KG1 (cell line): ENCODE measurements around the gene ATP6V0C.
"Not testable (repeated sequence)": the region's sequence is repeated elsewhere in the genome, so short reads cannot be mapped to it uniquely, and the experiment has no call there.

Experiments used
- DNase-seq: peaks from one replicate; lab custom pipeline; 2025; lab: John Stamatoyannopoulos, UW

The ATP6V0C gene

DNA sequence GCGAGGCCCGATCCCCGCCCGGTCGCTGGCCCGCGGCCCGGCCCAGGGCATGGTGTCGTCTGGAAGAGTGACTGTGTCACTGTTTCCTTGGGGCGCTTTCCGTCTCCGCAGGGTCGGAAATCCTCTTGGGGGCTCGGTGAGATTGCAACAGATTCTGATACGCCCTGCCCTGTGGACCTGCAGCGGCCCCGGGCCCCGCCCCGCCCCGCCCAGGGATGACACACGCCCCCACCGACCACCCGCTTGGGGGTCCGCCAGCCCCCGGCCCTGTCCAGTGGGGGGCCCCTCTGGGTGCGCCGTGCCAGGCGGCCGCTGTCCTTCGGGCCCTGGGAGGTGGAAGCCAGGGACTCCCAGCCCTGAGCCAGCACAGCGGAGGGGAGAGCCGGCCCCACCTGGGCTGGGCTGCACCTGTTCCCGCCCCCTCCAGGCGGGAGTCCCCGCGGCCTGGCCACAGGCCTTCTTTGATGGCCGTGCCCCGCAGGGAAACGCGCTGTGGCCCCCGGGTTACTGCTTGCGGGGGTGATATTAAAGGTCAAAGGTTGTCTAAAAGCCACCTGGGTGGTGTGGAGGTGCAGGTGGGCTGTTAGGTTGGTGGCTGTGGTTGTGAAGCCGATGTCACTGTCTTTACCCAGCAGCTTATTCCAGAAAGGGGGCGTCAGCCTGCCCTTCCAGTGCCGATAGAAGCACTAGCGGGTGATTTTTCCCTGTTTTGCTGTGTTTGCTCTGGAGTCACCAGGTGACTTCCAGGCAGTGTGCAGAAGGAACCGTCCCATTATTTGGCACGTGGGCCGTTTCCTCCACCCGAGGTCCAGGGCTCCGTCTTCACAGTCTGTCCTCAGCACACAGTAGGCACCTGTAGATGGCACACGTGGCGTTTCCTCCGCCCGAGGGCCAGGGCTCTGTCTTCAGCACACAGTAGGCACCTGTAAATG, 38.1 kb upstream of the ATP6V0C start:
- DNase-seq, result no peak

DNA sequence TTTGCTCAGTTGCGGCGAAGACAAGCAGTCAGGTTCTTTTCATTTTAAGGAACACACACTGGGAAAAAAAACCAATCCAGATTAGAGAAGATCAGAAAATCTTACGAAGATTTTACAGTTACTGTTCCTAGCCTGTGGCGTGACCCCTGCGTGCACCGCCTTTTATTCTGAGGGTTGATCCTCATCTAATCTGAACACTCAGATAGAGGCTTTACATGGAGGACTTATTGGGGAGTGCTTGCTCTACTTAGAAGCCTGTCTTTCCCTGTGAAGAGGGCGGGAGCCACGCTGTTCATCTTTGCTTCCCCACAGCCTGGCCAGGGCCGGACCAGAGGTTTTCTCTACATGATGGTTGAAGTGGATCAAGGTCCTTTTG, 37.4 kb upstream of the ATP6V0C start:
- no peak for DNase-seq

DNA sequence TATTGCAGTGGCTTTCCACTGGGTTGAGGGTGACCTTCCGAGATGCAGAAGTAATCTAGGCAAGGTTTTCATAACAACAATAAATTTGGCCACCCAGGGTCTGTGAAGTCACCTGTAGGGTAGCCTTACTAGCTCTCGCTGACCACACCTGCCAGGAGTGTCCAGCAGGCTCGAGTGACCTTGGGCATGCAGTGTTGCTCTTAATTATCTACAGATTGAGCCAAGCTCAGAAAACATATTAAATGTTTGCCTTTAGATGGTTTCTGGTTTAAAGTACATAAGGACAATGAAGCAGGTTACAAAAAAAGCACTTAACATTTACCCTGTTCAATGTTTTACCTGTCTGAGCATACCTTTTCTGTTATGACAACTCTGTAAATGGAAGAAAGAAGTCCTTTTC, 37.0 kb upstream of the ATP6V0C start:
- no peak for DNase-seq

DNA sequence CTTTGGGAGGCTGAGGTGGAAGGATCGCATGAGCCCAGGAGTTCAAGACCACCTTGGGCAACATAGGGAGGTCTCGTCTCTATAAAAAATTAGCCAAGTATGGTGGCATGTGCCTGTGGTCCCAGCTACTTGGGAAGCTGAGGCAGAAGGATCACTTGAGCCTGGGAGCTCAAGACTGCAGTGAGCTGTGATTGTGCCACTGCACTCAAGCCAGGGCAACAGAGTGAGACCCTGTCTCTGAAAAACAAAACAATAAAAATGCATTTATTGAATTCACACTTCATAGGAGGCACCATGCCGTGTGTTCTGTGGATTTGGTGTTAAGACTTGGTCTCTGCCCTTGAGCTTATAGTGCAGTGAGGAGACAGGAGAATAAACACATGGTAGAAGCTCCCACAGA, 36.4 kb upstream of the ATP6V0C start:
- DNase-seq, result no peak

DNA sequence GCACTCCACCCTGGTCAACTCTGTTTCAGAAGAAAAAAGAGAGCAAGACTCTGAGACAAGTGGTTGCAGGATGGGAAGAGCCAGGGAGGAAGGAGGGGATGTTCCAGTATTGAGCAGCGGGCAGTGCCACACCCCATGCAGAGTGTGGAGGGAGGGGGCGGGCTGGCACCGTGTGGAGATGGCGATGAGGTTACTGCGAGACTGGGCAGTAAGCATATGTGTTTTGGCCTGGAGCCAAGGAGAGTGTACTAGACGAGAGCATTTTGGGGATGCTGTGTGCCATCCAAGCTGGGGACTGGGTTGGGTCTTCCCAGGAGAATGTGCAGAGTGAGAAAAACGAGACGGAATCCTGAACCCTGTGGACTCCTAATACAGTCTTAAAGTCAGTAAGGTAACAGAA, 35.5 kb upstream of the ATP6V0C start:
- DNase-seq, result no peak

DNA sequence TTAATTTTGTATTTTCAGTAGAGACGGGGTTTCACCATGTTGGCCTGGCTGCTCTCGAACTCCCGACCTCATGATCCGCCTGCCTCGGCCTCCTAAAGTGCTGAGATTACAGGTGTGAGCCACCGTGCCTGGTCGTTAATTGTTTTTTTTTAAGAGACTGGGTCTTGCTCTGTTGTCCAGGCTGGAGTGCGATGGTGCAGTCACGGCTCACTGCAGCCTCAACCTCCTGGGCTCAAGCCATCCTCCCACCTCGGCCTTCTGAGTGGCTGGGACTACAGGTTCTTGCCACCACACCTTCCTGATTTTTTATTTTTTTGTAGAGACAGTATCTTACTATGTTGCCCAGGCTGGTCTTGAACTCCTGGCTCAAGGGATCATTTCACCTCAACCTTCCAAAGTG, 33.8 kb upstream of the ATP6V0C start:
- DNase-seq, result not testable (repeated sequence)

DNA sequence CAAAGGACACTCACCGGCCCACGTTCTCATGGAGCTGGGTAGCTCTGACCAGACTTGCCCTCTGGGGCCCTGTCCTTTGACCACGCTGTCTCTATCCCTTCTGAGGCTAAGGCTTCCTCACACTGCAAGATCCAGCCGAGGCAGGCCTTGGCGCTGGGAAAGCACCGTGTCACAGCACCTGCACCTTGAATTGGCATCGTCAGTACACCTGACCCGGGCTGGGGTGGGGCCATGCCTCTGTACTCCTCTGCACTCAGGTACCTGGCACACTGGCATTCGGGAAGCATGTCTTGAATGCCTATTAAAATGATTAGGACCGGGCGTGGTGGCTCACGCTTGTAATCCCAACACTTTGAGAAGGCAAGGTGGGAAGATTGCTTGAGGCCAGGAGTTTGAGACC, 32.8 kb upstream of the ATP6V0C start:
- no peak for DNase-seq

DNA sequence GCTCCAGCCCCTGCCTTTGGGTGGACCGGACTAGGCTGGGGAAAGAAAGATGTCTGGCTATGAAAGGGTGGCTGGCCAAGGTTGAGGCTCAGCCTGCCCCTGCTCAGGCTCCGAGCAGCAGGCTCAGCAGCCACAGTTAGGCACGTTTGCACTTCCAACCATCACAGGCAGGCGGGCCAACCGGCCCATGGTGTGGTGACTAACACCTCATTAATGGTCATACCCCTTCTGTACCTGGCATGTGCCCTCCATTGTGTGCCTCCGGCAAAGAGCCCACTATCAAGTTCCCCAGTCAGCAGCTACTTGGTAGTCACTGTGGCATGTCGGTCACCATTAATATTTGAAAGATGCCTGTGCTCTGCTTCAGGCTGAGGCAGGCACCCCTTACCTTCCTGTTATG, 32.1 kb upstream of the ATP6V0C start:
- no peak for DNase-seq

DNA sequence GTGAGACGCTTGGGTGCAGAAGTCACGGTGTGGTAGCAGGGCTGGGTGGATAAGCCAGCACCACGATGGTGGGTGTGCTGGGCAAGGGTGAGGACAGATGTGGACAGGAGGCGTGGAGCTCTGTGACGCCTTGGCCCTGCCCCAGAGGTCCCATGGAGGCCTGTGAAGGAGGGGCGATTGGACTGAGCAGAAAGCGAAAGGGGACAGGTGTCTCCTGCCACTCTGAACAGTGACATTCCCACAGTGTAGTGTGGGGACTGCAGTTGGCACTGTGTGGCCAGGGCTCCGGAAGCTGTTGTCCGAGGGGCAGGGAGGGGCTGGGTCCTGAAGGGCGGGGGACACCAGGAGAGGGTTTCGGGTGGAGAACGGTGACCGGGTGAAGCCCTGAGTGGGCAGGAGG, 31.5 kb upstream of the ATP6V0C start:
- no peak for DNase-seq

DNA sequence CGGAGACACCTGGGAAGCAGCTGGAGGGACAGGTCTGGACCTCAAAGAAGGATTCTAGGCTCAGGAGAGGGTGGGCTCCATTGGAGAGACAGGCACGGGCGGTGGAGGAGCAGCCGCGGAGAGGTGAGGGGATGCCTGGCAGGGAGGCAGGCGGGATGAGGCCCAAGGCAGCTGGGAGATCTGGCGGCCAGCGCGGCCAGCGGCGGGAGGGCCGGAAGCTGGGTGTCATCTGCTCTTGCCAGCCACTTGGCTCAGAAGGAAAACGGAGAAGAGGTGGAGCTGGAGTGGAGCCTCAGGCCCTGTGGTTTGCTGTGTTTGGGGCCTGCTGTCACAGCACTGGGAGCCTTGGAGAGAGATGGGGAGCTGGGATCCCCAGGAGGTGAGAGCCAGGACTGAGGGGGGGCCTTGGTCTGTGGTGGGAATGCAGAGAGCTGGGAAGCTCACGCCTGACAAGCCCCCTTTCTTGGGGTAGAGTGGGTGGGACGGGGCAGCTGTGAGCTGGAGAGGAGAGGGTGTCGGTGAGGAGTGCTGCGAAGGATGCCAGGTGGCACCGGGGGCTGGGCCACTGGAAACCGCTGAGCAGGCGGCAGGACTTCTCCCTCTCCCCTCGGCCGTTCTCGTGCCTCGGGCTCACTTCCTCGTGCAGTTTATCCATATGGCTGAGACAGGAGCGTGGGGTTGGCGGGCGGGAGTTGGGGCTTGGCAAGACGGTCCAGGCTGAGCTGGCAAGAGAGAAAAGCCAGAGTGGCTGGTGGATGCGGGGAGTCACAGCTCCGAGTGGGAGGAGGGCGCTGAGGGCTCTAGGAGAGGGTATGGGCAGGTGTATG, 30.8 kb upstream of the ATP6V0C start:
- no peak for DNase-seq

DNA sequence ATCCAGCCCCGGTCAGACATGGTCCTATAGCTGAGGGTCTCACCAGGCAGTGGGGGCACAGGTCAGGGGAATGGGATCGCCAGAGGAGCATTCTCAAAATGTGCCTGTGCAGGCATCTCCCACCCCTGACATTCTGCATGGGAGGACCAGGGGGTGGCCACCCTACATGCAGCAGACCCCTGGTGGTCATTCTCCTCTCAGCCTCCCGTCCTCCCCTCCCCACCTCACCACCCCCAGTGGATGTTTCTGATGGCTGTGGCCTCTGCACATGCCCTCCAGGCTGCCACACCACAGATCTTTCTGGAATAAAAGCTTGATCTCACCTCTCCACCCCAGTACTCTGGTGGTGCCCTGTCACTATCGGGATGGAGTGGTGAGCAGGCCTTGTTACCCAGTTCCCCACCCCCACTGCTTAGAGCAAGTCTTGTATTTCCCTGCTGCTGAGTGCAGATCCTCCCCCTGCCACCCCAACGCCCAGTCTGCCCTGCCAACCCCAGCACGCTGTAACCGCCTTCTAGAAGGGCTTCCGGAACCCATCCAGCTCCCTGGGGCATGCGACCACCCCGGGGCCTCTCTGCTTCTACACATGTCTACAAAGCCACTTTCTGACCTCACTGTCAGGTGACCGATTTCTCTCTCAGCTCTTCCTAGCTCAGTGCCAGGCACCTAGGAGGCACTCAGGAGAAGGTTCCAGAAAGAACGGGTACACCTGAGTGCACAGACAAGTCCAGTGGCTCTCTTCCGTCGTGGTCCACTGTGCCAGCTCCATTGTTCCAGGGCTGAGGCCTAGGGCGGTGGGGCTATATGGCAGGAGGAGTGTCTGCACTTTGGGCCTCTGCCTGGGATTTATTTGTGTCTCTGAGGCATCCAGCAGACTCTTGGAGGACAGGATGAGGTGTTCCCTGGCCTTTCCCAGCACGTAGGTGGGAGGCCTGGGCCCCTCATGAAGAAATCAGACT, 29.5 kb upstream of the ATP6V0C start:
- no peak for DNase-seq

DNA sequence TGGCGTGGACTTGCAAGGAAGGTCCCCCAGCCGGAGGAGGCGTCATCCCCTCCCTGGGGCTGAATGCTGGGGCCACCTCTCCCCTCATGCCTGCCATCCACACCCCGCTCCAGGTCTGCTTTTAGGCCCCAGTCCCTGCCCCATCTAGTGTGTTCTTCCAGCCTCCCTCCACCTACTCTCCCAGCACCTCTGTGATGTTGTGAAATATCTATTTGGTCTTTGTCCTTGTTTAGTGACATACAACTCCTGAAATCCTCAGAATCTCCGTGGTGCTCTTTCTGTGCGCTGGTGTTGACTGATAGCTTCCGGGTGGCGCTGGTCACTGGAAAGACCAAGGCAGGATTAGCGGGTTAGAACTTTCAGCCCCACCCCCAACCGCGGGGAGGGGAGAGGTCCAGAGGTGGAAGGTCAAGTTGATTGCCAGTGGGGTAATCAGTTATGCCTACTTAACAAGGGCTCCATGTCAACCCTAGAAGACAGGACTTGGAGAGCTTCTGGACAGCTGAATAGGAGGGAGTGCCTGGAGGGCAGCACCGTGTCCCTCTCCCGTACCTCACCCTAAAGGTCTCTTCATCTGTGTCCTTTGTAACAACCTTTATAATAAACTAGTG, 28.7 kb upstream of the ATP6V0C start:
- no peak for DNase-seq

DNA sequence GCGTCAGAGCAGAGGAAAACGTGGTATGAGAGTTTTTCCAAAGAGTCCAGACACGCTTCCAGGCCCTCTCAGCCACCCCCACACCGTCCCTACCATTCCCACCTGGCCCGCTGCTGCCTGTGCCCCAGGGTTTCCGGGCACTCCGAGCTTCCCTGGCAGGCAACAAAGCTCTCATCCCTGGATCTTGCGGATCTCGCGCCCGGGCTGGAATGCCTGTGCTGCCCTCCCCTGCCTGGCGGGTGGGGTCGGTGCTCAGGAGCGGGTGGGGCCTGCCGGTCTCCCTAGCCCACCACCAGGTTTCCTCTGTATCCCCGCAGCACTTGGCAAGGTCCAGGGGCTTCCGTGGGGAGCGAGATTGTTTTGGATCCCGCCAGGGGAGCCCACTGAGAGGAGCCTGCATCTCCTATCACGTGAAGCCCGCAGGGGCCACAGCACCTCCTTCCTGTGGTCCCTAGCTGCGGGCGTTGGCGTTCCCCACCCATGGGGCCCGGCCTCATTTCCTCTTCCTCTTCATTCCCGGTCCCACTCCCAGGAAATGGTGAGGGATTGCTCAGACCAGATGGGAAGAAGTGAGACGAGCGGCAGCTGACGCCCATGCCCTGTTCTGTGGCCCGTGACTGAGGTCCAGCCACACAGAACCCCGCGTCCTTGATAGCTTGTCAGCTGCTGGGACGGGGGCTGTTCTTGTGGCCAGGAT, 27.8 kb upstream of the ATP6V0C start:
- no peak for DNase-seq

DNA sequence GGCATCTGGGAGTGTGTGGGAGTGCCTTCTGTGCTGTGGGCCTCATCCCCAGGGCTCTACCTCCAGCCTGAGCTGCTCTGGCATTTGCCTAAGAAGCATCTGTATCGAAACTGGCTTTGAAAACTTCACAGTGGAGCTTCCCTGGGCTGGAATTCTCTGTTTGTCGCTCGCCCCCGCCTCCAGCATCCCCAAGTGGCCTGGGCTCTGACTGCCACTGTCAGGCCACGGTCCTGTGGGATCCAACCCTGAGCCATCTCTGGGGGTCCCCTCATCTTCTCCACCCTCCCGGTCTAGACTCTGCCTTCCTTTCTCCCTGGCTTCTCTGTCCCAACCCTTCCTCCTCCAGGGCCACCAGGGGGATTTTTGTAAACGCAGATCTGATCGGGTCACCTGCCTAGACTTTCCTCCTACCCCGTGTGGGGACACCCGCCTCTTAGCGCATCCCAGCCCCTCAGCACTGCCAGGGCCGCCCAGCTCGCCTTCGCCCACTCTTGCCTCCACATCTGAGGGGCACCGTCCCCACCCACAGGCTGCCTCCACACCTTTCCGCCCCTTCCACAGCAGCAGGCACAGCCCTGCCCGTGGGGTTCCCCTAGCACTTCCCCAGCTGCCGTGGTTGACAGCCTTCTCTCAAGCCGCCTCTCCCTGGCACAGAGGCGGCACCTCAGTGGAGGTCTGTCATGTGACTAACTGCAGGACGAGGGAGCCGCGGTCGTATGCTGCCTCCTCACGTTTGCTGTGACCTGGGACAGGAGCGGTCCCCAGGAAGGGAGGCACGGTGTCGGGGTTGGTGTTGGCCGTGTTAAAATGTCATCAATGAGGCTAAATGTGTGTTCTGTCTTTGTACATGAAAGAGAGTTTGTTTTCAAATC, 26.9 kb upstream of the ATP6V0C start:
- DNase-seq, result no peak

DNA sequence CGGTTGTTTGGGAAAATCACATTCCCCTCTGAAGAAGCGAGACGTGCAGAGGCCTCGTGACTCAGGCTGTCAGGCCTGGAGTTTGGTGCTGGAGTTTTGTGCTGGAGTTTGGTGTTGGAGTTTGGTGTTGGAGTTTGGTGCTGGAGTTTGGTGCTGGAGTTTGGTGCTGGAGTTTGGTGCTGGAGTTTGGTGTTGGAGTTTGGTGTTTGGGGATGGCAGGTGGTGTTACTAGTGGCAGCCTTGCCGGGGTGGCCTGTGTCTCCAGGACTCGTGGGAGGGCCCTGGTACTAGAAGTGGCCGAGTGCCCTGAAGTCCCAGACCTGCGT, 26.3 kb upstream of the ATP6V0C start:
- no peak for DNase-seq

DNA sequence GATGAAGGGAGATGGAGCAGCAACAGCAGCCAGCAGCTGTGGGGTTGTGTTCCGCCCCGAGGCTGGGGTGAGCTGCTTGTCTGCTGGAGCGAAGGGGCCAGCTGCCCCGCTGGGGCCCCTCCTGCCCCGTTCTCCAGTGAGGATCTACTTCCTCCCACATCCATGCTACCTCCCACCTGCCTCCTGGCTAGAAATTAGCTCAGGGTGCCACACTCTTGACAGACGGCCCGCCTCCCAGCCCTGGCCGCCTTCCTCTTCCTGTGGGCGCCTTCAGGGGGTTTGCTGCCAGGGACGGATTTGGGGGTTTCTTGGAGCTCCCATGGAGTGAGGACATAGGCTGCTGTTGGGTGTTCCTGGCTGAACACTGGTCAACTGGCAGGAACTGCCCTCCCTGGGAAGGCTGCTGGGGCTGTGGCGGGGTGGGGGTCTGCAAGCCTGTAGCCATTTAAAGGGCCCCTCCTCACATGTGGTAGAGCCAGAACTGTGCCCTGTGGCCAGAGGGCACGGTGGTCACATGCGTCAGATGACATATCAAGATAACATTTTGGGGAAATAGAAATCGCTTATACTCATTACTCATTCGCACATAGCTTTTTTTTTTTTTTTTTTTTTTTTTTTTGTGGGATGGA, 25.7 kb upstream of the ATP6V0C start:
- DNase-seq, result no peak

DNA sequence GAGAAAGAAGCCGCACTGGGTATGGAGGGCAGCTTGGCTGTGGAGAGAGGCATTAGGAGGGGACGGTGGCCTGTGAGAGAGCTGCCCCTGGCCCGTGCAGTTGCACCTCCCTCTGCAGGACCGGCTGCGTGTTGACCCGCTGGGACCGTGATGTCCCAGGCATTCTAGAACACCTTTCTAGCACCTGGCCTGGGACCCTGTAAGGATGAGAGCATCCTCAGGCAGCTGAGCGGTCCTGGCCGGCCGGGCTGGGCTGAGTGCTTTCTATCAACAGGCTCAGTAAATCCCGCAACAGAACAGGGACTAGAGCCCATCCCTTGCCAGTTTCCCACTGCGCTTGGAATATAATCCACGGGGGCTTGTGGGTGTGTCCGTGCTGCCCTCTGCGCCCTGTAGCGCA, 24.2 kb upstream of the ATP6V0C start:
- no peak for DNase-seq

DNA sequence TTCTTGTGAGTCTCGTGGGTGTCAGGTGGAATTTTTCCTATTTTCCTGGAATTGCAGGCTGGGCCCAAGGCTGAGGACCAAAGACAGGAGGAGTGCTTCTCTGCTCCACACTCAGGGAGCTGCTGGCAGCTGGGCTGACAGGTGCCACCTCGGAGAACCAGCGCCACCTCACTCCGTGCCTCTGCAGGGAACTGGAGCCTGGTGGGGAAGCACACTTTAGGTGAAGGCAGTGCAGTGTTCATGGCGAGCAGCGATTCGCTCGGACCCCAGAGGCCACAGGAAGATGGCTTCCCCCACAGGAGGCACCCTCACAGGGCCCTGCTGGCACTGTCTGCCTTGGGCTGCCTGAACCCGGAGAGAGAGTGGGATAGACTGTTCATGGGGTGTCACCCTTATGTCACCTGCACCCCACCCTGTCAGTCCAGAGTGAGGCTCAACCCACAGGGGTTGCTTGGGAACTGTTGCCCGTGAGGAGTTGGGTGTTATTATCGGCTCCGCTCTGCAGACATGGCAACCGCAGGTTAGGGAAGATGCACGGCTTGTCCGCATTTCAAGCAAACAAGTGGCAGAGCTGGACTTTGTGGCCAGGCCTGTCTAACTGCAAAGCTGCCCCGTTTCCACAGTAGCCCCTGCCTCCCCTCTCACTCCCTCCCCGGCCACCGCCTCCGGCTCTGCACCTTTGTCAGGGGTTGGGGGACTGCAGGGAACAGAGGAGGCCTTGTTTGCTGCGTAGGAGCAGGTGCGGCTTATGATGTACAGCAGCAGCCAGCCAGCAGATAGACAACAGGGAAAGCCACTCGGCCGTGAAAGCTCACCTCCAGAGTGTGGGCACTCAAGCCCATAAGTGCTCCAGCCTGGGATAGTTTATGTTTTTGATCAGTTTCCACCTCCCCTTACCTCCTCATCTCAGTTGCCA, 23.3 kb upstream of the ATP6V0C start:
- no peak for DNase-seq

DNA sequence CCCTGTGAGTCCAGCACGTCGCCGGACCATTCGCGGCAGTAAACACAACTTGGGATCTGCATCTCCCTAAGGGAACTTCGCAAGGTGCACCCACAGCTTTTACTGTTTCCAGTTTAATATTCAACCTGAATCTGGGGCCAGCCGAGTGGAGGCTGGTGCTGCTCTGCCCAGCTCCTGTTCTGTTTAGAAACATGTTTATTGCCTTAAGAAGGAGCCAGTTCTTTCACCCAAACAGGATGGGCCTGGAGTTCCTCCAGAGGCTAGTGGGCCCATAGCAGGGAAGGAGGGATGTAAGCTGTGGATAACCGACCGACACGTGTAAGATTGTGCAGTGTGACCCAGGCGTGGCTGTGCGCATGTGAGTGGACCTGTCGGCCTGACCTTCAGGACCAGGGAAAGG, 21.5 kb upstream of the ATP6V0C start:
- DNase-seq, result no peak
